NCI-H2029 treated with DMSO at 0.1 percent for 48 hours (cell line): Measurements from ENCODE around the gene SF3A1.

Experiments
- DNase-seq: peaks from one replicate; lab custom pipeline; 2025; lab: John Stamatoyannopoulos, UW

The SF3A1 gene

GRCh38 chr22:30323246-30323645 is 33.4 kb downstream of the SF3A1 start:
- DNase-seq, result no peak

DNA sequence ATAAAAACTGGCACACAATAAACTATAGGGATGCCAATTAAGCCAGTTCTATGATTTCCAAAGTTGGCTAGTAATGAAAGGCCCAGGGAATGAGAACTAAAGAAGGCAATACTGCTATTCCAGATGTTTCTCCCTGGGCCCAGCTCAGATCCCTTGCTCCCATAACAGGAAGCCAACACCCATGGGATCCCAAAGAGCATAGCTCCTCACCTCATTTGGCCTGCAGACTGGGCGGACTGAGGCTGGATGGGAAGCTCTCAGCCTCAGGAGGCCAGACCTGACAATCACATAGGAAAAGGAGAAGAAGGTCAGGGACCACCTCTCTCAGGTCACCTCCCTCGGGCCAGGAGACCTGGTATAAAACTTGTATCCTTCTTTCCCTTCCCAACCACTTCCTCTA is 35.2 kb downstream of the SF3A1 start:
- no peak for DNase-seq

DNA sequence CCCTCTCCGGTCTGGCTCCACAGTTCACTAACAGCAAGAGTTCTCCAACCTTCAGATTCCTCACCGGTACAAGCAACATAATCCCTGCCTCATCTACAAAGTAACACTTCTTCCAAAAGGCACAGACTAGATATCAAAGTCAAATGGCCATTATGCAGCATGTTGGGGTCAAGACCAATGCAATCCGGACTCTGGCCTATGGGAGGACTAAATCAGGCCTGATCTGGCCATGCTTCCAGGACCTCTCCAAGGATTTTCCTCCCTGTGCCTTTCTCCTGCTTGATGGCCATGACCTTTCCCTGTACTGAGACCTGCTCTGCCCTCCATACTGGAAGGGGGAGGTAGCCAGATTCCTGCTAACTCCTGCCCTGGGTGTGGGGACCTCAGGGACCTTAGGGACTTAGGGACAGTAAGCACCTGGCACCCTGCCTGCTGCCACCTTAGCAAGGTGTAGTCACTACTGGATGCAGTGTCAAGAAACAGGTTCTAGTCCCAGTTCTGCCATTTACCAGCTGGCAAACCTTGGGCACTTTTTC is 36.6 kb downstream of the SF3A1 start:
- DNase-seq, result no peak

DNA sequence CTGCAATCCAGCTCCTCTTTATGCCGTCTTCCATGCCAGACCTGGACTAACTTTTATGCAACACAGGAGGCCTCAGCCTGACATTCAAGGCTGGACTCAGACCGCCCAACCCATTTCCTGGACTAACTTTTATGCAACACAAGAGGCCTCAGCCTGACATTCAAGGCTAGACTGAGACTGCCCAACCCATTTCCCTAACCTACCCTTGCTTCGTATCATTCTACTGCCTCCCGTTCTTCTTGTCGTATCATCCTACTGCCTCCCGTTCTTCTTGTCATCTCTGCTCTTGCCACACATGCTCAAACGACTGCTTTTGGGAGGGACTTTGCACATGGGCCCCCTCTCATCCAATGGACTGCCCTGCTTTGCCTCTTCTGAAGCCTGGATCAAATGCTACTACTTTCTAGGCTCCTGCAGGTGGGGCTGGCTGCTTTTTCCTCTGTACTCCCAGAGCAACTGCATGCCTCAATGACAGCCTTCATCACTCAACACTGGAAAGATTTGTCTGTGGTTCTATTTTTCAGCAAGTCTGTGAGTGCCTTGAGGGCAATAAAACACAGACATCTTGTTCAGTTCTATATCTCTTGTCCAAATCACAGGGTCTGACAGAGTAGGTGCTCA is 37.8 kb downstream of the SF3A1 start:
- no peak for DNase-seq

GRCh38 chr22:30317778-30318177 is 38.9 kb downstream of the SF3A1 start:
- no peak for DNase-seq

GRCh38 chr22:30315962-30316576 is 40.6 kb downstream of the SF3A1 start:
- DNase-seq, result no peak

GRCh38 chr22:30314915-30315314 is 41.8 kb downstream of the SF3A1 start:
- no peak for DNase-seq

- no peak for DNase-seq
Observed at GRCh38 chr22:30313527-30314363, 42.9 kb downstream of the SF3A1 start.

DNA sequence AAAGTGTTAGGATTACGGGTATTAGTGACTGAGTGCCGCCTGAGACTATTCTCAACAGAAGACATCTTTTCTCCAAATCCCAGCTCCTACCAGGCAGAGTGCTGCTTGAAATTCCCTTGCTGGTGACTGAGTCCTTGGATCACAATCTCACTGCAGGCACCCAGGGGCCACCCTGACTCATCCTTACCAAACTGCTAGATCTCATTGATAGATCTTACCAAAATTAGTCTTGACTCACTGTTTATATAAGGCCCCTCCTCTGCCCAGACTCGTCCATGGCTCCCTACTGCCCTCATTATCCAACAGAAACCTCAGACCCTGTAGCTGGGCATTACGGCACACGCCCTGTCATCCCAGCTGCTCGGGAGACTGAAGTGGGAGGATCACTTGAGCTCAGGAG is 44.6 kb downstream of the SF3A1 start:
- no peak for DNase-seq

GRCh38 chr22:30310881-30311771 is 45.6 kb downstream of the SF3A1 start:
- DNase-seq, result peak; percentile 66

DNA sequence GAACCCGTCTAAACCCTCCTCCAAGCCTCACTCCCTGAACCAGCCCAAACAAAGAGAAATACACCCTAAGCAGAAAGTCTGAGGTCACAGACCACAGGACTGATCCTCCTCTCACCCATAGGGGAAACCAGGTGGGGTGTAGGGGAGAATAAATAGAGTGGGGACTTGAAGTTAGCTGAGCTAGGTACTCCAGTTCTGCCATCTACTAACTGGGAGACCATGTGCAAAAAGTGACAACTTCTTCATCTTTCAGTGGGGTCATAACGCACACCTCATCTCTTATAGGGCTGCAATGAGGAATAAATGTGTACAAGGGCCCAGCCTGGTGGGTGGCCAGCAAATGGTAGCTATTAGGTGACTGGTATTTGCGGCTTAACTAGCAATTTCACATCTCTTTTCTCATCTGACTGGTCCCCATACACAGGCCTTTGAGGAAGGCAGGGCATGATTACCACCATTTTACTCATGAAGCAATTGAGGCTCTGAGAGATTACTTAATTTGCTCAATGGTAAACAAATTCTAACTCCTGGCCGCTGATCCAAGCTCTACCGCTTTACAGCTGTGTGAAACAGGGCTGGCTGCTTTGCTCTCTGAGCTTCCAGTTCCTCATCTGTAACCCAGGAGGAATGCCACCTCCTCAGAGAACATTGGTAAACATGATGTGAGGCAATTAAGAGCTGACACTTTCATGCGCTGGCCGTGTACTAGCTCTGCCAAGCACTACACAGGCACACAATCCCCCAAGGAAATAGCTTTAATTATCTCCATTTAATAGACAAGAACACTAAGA is 46.5 kb downstream of the SF3A1 start:
- DNase-seq, result peak; percentile 35

DNA sequence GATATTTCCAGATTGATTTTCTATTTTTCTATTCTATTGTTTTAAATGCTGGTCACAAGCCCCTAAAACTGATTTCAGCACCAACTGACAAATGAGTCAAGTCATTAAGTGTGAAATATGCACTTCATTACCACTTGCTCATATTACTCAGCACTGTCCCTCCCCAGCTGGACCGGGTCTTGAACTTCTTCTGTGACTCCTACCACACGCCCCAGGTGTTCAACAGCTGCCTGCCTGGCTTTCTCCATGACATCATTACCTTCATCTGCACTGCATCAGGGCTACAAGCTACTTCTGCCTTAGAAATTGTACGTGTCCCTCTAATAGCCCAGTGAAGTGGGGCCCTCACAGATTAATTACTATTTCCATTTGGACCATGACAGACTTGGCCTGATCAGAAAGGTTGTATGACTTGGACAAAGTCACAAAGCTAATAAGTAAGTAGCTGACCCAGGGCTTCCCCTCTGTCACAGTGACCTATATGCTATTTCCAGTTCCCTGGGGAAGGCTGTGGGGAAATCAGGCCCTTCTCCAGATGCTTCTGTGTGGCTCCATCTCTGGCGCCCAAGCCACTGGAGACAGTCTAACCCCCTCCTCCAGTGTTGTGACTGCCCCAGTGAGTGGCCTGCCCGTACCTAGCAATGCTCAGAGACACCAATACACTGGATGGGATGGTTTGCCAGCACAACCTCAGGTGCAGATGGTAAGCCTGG is 48.0 kb downstream of the SF3A1 start:
- DNase-seq, result no peak

GRCh38 chr22:30308093-30308492 is 48.6 kb downstream of the SF3A1 start:
- DNase-seq, result no peak

- DNase-seq, result no peak
Observed at GRCh38 chr22:30307041-30307574, 49.6 kb downstream of the SF3A1 start.

DNA sequence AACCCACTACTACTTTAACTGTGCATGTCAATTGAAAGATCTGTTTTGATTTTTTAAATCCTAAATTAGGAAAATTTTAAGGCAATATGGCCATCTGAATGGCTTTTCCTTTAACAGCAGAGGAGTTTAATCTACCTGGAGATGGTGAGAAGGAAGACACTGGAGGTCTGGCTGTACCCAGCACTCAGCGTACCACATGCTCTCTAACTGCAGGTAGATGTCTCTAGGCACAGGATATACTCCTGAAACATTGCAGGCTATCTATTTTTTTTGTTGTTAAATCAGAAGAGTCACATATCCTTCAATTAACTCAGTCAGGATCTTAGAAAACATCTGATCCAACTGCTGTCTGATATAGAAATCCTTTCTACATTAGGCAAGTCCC is 50.1 kb downstream of the SF3A1 start:
- no peak for DNase-seq

- DNase-seq, result no peak
Observed at GRCh38 chr22:30305906-30306626, 50.6 kb downstream of the SF3A1 start.

DNA sequence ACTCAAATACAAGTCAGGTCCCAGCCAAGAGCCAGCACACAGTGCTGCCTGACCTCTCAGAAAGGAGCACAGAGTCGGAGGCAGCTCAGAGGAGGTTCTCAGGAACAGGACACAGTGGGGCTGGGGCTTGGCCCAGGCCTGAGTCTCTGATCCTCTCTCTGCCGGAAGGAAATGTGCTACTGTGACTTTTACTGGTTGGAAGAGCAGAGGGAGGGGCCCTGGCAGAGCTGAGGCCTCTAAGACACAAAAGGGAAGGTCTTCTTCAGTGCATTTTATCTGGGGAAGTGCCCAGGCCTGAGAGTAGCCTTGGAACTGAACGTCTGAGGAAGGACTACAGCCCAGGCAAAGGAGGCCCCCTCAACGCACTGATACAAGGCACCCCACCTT is 51.2 kb downstream of the SF3A1 start:
- no peak for DNase-seq

DNA sequence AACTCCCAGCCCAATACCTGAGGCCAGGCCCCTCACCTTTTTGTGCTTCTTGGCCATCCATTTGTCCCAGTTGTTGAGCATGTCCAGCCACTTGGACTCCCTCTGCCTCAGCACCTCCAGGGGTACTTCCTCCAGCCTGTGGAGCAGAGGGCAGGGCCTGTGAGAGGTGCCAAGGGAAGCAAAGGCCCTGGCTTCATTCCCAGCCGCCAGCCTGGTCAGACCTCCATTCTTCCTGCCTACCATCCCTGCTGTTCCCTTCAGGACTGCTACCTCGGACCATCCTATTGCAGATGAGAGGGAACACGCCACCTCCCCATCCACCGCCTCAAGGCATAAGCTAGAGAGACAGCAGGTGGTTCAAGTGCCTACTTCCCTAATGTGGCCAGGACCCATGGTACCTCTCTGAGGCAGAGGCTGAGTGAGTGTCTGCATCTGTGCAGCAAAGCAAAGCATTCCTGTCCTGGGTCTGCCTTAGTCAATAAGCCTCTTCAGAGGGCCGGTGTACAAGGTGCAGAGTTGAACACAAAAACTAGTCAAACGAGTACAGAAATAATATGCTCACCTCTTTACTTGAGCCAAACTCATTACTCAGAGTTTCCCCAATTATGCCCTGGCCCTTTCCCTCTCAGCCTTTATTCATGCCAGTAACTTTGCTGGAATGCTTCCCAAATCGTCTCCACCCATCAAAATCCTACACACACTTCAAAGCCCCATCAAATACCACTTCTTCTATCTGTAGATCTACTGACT is 52.0 kb downstream of the SF3A1 start:
- peak; percentile 23 for DNase-seq

GRCh38 chr22:30302810-30303138 is 53.9 kb downstream of the SF3A1 start:
- DNase-seq, result no peak
